SIG-M5 treated with dmso at 0.1 percent for 504 hours (cell line): ENCODE data around the gene FOXJ3.

ENCODE experiments used
- DNase-seq: peaks from one replicate; lab custom pipeline; 2025; ENCODE audit not compliant: unreplicated experiment; lab: John Stamatoyannopoulos, UW

Gene FOXJ3

DNA sequence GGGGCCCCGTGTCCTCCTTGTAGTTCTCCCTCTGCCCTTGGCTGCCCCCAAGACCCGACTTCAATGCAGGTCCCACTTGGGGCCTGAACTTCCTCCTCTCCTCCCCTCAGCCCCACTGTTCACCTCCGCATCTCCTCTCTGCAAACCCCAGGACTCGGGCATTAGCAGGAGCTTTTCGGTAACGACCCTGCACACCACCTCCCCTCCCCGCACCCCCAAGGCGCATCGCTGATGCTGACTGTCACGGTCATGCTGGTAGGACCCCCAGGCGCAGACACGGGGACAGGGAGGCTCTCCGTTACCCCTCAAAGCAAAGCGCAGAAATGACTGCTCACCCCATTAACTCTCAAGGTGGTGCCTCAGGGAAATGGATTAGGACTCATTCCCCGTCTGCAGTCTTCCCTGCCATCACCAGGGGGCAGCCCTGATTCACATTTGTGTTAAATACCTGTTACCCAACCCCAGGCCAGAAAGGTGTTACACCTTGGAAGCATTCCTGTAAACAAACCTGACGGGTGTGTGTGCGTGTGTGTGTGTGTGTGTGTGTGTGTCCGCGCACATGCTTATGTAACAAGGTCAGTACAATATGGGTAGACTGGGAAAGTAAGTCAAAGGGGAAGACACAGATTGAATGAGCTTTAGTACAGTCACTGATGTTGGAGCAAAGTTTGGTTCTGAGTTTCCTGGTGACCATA lies 188.3 kb downstream of the FOXJ3 start:
- DNase-seq = peak; percentile 28

DNA sequence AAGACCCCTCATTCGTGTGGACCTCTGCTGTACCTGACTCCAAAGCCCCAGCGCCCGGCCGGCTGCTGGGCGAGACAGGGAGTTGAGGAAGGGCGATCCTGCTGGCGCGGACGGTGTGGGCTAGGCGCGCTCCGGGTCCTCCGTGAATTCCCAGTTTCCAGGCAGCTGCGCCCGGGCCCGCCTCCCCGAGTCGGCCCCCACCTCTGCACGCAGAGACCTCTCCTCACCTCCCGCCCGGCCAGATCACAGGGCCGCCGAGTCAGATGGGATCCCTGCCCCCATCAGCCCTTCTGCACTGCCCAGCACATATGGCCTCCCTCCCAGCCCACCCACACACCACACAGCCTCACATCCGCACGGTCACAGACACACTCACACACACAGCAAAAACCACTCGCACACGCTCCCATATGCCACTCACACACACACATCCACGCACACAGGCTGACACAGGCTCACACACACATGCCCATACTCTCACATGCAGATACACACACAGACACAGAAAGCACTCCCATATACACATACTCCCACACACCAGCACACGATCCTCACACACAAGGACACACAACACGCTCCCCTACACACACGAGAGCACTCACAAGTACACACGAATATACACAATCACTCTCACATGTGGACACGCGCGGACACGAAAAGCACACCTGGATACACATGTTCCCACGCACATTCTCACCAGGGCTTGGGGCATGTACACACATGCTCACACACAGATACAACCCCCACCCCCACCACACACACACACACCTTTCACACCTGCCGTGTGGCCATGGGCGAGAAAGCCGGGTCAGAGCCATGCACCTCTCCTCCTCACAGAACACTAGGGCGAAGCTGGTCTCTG lies 189.0 kb downstream of the FOXJ3 start:
- no peak for DNase-seq

DNA sequence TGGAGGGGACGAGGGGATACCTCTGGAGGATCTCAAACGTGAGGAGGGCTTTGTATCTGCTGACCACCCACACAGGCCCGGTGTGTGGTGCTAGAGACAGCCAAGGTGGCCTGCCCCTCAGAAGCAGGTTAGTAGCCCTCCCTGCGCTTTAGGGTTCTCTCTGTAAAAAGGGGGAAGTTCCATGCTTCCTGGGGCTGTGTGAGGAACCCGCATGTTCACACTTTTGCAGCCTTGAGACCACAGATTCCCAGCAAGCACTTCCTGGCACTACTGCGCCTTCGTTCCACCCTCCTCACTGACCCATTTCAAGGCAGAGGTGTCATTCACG lies 189.7 kb downstream of the FOXJ3 start:
- DNase-seq = no peak

GRCh38 chr1:42144711-42145388 lies 190.2 kb downstream of the FOXJ3 start:
- no peak for DNase-seq

GRCh38 chr1:42143896-42144710 lies 190.9 kb downstream of the FOXJ3 start:
- no peak for DNase-seq

DNA sequence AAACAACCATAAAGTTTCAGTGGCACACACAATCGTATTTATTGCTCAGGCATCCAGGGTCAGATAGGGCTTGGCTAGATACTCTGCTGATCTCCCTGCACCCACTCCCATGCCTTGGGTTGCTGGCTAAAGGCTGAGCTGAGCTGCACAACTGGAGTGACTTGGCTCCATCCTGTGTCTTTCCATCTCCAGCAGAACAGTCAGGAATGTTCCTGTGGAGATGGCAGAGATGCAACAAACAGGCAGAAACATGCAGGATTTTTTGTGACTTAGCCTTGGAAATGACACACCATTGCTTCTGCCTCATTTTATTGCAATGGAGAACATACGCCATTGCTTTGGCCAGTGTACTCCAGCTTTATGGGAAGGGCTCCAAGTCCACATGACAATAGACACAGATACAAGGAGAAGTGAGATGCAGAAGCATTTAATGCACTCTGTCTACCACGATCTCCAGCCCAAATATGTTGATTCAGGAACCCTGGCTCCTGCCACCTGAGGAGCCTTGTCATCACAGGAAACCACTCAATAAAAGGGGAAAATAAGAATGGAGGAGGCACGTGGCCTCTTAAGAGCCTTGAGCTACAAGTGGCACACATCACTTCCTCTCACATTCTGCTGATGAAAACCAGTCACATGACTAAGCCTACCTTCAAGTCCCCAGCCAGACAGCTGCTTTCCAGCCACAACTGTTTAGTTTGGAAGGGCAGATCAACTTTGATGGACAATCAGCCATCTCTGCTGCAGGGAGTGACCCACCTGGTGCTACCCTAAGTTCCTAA lies 191.9 kb downstream of the FOXJ3 start:
- no peak for DNase-seq

DNA sequence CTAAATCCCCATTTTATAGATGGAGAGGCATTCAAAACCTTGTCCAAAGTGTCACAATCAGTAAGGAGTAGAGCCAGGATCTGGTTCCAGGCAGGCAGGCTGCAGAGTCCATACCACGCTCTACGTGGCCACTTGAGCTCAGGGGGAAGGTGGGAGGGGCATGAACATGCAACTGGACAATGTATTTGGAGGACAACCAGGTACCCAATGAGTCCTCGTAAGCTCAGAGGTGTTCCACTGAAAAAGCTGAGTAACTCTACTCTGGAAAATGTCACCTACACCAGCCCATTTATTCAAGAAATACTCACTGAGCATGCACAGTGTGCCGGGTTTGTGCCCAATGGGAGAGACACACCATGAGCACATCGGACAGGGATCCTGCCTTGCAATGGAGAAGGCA lies 193.1 kb downstream of the FOXJ3 start:
- no peak for DNase-seq

DNA sequence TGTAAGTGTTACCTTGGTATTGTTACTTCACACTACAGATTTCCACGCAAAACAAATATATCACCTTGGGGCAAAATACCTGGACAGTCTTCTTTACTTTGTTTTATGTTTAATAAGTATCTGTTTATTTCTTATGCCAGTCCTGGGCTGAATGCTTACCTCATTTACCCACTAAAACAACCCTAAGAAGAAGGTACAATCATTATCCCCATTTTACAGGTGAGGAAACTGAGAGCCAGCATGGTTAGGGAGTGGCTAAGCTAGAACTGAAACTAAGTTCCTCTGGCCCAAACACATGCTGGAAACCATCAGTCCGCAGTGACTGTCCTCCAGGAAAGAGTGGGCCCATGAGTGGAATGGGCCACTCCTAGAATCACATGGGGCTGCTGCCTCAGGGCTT lies 194.8 kb downstream of the FOXJ3 start:
- no peak for DNase-seq

- DNase-seq = no peak
Observed at GRCh38 chr1:42139444-42139843, 195.6 kb downstream of the FOXJ3 start.

GRCh38 chr1:42138586-42138985 lies 196.4 kb downstream of the FOXJ3 start:
- no peak for DNase-seq

DNA sequence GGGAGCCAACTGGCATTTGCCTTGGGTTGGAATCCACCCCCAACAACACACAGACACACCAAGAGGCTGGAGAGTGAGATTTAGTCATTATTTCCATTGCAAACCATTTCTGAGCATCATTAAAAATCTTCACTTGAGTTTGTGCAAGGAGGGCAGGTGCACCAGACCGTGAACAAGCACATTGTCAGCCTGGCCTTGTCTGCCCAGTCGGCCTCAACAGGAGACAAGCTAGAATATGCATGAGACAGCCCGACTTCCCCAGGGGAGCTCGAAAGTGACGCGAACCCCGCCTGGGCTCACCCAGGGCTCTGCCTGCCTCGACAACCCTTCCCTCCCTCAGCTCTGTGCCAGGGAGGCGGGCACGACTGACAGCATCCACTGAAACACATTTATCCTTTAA lies 197.3 kb downstream of the FOXJ3 start:
- no peak for DNase-seq

DNA sequence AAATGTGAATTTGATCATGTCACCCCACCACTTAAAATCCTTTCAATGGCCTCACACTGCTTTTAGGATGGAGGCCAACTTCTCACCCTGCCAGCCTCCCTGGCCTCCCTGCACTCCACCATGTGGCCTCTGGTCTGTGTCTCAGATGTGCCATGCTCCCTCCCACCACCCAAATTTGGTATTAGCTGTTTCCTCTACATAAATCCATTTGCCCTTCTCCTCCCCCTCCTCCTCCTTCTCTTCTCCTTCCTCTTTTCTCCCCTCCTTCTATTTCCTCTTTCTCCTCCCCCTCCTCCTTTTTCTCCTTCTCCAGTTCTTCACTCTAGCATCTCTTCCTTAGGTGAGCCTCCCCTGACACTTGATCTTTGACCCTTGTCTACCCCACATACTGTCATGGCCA lies 198.6 kb downstream of the FOXJ3 start:
- no peak for DNase-seq

DNA sequence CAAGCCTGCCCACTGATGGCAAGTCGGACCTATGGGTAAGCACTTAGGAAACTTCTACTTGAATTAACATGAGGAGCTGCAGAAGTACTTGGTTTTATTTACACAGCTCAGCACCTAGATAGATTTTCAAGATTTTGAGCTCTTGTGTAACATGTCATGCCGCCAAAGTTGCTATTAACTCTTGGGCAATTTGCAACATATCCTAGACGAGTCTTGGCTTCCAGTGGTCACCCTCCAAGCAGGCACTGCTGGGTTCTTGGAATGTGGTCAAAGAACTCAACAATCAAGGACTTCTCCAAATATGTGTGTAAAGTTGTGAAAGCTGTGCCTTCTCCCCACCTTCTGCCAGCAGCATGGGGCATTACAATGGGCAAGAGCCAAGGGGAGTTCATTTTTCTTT lies 199.6 kb downstream of the FOXJ3 start:
- DNase-seq = no peak

DNA sequence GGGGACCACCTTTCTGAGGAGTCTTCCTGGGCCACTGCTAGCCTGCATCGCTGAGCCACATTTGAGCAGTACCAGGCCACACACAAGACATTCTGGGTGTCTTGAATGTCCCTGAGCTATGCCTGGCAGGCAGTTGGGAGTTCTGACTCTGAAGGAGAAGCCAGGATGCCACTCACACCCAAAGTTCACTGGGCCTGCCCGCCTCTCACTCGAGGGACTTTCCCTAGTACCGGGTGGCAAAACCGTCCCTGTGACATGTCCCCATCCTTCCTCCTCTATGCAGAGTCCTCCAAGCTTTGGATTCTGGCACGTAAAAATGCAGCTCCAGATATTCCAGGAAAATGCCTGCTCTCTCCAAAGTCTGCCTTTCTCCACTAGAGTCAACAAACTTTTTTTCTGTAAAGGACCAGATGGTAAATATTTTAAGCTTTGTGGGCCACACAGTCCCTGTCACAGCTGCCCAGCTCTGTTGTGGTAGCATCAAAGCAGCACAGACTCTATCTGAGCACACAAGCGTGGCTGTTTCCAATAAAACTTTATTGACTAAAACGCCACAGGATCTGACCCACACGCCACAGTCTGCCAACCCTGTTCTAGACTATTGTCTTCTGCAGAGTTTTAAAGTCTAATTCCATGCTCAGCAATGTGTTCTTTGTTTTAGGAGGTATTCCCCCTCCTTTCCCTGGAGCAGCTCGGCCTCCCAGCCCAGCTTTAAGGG lies 201.1 kb downstream of the FOXJ3 start:
- DNase-seq = no peak

- no peak for DNase-seq
Observed at GRCh38 chr1:42133390-42133789, 201.6 kb downstream of the FOXJ3 start.

GRCh38 chr1:42130061-42130660 lies 204.9 kb downstream of the FOXJ3 start:
- DNase-seq = no peak

GRCh38 chr1:42128964-42129363 lies 206.1 kb downstream of the FOXJ3 start:
- DNase-seq = no peak

- DNase-seq = no peak
Observed at GRCh38 chr1:42128499-42128898, 206.5 kb downstream of the FOXJ3 start.

DNA sequence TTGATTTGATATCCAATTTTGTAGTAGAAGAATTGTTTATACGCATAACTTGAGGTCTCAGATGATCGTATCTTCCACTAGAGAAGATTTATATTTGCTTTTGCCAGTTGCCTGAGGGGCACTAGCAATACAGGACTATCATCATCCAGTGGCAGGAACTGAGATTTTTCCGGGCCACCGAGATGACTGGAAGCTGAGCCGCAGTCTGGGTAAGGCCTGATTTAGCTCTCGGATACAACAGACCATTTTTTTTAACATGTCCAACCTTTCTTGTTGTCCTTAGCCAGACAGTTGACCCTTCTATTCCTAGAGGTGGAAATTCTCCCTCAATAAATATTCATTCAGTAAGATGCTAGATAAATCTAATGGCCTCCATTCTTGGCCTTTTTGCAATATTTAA lies 207.3 kb downstream of the FOXJ3 start:
- DNase-seq = no peak
